Measurements from ENCODE around the gene ABCG2. TPM values are rescaled to one million over a fixed set of nuclear protein-coding genes. Genes with fewer than 3 reads are reported as not detected.

ABCG2 gene
- total RNA-seq, 1 experiment from 2014 or later, result 24.6 TPM

DNA sequence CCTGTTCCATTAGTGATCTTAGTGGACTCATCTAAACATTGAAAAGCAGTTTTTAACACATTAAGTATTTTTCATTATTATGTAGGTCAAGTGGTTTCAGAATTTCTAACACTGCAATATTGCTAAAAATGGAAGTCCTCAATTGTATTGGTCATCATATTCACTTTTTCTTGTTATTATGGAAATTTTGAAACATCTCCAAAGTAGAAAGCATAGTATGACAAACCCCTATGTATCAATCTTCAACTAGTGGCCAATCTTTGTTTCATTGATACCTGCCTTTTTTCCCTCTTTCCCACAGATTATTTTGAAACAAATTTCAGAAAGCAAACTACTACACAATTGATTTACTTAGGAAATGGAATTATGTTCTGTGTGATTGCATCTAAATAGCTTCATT lies 14.5 kb upstream of the ABCG2 start:
- Histone ChIP-seq H3K9me3 (ENCODE audit: insufficient read depth, low read depth) (no peaks in the 10 kb centered on the region), H3K9me2 (ENCODE audit: insufficient read depth) (no peaks in the 10 kb centered on the region), H3K4me2 (no peak overlapping the region), H3K27ac (no peak overlapping the region), H3K27me3 (ENCODE audit: insufficient read depth, low read depth) (no peaks in the 10 kb centered on the region), H3K4me1 (replicated peaks; ENCODE audit: insufficient read depth) (peaks cover 7% of the 10 kb centered on the region), H2AFZ (no peak overlapping the region), H3K4me3 (no peak overlapping the region), H4K20me1 (ENCODE audit: insufficient read depth) (no peaks in the 10 kb centered on the region), H3K36me3 (ENCODE audit: low read depth) (no peaks in the 10 kb centered on the region), H3K79me2 (ENCODE audit: low read depth) (no peaks in the 10 kb centered on the region), H3F3A (ENCODE audit: insufficient read depth, low read depth) (peaks cover 5% of the 10 kb centered on the region; the same call in 1 of the 2 replicates)
- CTCF ChIA-PET, result no interaction called here
- DNase-seq, result no peak
- POLR2A ChIA-PET (ENCODE audit: unreplicated experiment), result no interaction called here
- TF ChIP-seq, protein P1, sequence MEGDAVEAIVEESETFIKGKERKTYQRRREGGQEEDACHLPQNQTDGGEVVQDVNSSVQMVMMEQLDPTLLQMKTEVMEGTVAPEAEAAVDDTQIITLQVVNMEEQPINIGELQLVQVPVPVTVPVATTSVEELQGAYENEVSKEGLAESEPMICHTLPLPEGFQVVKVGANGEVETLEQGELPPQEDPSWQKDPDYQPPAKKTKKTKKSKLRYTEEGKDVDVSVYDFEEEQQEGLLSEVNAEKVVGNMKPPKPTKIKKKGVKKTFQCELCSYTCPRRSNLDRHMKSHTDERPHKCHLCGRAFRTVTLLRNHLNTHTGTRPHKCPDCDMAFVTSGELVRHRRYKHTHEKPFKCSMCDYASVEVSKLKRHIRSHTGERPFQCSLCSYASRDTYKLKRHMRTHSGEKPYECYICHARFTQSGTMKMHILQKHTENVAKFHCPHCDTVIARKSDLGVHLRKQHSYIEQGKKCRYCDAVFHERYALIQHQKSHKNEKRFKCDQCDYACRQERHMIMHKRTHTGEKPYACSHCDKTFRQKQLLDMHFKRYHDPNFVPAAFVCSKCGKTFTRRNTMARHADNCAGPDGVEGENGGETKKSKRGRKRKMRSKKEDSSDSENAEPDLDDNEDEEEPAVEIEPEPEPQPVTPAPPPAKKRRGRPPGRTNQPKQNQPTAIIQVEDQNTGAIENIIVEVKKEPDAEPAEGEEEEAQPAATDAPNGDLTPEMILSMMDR (conservative IDR thresholded peaks at IDR 0.05), result no peak
- no peak for TF ChIP-seq EZH2 (IDR thresholded peaks at IDR 0.05; ENCODE audit: low read depth)
- no TSS peak for BruUV-seq (replicated peaks)
- intact Hi-C loops (cut with micrococcal nuclease; ENCODE audit: unreplicated experiment), result no loop called here

DNA sequence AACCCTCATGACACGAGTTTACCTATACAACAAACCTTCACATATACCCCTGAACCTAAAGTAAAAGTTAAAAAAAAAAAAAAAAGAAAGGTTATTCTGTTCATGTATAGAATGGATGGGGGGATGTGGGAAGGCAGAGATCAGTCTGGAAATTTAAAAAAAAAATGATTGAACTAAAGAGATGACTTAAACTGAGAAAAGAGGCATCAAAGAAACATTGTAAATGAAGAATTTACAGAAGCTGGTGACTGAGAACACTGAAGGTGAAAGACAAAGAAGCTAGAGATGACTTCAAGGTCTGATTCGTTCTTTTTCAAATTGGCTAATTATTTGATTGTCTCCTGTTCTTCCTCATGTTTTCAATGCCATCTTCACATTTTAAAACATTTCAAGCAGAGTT lies 12.8 kb upstream of the ABCG2 start:
- Histone ChIP-seq H3K9me2 (ENCODE audit: insufficient read depth) (no peaks in the 10 kb centered on the region), H2AFZ (no peak overlapping the region), H3K9me3 (ENCODE audit: insufficient read depth, low read depth) (no peaks in the 10 kb centered on the region), H3K4me2 (no peak overlapping the region), H3K27ac (no peak overlapping the region), H3K27me3 (ENCODE audit: insufficient read depth, low read depth) (no peaks in the 10 kb centered on the region), H3F3A (ENCODE audit: insufficient read depth, low read depth) (no peaks in the 10 kb centered on the region), H3K4me1 (replicated peaks; ENCODE audit: insufficient read depth) (no peaks in the 10 kb centered on the region), H4K20me1 (ENCODE audit: insufficient read depth) (no peaks in the 10 kb centered on the region), H3K79me2 (ENCODE audit: low read depth) (no peaks in the 10 kb centered on the region), H3K36me3 (ENCODE audit: low read depth) (no peaks in the 10 kb centered on the region), H3K4me3 (no peak overlapping the region)
- no peak for DNase-seq
- intact Hi-C loops (cut with micrococcal nuclease; ENCODE audit: unreplicated experiment), result no loop called here
- ChIA-PET CTCF (no interaction called here), POLR2A (ENCODE audit: unreplicated experiment) (no interaction called here)
- no TSS peak for BruUV-seq (replicated peaks)
- no peak for TF ChIP-seq EZH2 (IDR thresholded peaks at IDR 0.05; ENCODE audit: low read depth)
- TF ChIP-seq, protein P1 (conservative IDR thresholded peaks at IDR 0.05), result no peak

DNA sequence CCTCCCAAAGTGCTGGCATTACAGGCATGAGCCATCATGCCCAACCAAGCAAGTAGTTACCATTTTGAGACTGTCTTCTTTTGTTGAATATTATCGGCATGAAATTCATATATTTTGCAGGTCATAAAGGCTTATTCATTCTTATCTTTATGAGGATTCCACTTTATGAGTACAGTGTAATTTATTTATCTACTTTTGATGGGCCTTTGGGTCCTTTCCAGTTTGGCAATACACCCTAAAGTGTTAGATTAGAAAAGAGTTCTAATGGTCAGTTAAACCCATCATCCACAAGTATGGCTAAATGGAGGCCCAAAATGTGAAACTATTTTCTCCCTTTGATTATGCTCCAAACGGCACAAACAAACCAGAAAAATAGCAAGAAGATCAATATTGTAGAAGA lies 10.9 kb upstream of the ABCG2 start:
- no peaks in the 10 kb centered on the region for H3K9me2 ChIP-seq (ENCODE audit: insufficient read depth)
- no peaks in the 10 kb centered on the region for H3K4me1 ChIP-seq (replicated peaks; ENCODE audit: insufficient read depth)
- no peaks in the 10 kb centered on the region for H3K36me3 ChIP-seq (ENCODE audit: low read depth)
- no peak for TF ChIP-seq EZH2 (IDR thresholded peaks at IDR 0.05; ENCODE audit: low read depth)
- TF ChIP-seq, protein P1 (conservative IDR thresholded peaks at IDR 0.05), result no peak
- no peaks in the 10 kb centered on the region for H3K79me2 ChIP-seq (ENCODE audit: low read depth)
- no peaks in the 10 kb centered on the region for H3F3A ChIP-seq (ENCODE audit: insufficient read depth, low read depth)
- no peaks in the 10 kb centered on the region for H3K9me3 ChIP-seq (ENCODE audit: insufficient read depth, low read depth)
- ChIA-PET POLR2A (ENCODE audit: unreplicated experiment) (no interaction called here), CTCF (no interaction called here)
- no TSS peak for BruUV-seq (replicated peaks)
- no peak overlapping the region for H3K4me2 ChIP-seq
- no peaks in the 10 kb centered on the region for H4K20me1 ChIP-seq (ENCODE audit: insufficient read depth)
- intact Hi-C loops (cut with micrococcal nuclease; ENCODE audit: unreplicated experiment), result no loop called here
- no peaks in the 10 kb centered on the region for H3K27me3 ChIP-seq (ENCODE audit: insufficient read depth, low read depth)
- DNase-seq, result no peak
- H3K27ac ChIP-seq, result no peak overlapping the region
- H3K4me3 ChIP-seq, result no peak overlapping the region
- no peak overlapping the region for H2AFZ ChIP-seq

All from PC-9 (cell line).